Eye (tissue), 1 donor: ENCODE data around the gene GAD1.
A peak's percentile ranks its signal among the peaks of the same experiment; 100 is the strongest.

Experiments
- DNase-seq: peaks from one replicate; pipeline ENCODE4 v3.0.0-alpha.2; 2015

The GAD1 gene

DNA sequence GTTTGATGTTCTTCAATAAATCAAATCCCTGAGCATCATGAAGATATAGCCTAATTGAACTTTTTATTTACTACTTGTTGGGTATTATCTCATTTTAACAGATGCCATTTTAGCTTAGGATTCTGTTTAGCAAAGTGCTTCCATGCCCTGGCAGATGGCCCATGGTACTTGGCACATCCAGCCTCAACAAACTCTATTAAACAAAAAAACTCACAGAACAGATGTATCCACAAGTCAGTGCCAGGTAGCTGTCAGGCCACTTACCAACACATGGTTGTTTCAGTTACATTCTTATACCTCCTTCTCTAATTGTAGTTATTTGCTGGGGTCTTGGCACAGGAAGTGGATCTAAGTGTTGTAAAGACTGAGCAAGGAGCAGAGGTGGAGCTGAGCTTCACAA is 29.6 kb downstream of the GAD1 start:
- no peak for DNase-seq

DNA sequence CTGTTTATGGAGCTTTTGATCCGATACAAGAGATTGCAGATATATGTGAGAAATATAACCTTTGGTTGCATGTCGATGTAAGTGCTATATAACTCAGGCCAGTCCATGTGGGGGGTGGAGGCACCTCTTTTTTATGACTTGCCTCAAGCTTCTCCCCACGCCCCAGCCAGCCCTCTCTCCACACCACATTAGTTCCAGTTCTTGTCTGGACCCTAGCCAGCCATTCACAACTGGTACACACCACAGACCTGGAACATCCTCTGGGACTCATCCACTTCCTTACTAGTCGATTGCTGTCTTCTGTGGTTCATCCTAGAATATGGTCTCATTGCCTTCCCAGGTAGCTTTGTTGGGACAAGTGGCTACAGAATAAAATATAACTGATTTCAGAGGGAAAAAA is 31.0 kb downstream of the GAD1 start:
- DNase-seq: no peak

DNA sequence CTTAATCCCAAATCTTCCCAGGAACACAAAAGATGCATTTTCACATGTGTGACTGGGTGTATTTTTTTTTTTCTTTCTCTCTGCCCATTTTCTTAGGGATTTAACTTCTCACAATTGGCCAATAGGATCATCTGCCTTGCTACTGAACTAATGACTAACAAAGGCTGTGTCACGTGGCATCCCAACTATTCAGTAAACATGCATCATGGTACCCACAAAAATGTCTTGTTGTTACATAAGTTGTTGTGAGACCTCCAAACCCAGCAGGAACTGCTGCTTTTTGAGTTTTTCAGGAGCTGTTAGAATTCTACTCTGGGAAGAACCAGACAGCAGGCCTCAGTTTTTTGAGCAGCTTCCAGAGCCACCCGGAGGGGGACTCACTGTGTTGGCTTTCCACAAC is 31.9 kb downstream of the GAD1 start:
- no peak for DNase-seq

DNA sequence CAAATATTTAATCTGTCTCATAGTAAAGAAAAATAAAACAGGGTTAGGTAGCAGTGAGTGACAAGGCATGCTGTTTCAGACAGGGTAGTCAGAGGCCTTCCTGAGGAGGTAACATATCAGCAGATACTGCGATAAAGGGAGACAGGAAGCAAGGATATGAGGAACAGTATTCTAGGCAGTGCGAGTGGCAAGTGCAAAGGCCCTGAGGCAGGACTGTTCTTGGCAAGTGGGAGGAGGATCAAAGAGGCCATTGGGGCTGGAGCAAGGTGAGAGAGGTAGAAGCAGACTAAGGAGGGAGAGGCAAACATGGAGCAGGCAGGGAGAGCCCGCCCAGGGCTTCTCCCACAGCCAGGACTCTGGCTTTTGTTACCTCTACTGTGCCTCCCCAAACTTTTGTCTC is 33.6 kb downstream of the GAD1 start:
- no peak for DNase-seq

DNA sequence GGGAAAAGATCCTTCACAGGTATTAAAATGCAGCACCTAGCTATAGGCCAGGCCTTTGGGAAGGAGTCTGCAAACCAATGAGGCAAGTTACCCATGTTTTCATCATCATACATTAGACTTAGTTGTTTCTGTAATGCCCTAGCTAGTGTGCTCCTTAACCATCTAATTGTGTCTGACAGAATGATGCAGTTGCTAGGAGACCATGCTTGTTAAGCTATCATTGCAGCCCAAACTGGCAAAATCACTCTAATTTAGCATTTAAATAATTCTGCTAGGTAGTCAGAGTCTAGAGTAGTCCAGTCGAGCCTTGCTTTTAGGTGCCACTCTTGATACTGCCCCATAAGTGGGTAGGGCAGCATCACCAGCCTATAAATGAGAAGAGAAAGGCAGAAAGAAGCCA is 34.9 kb downstream of the GAD1 start:
- DNase-seq: peak; percentile 45

DNA sequence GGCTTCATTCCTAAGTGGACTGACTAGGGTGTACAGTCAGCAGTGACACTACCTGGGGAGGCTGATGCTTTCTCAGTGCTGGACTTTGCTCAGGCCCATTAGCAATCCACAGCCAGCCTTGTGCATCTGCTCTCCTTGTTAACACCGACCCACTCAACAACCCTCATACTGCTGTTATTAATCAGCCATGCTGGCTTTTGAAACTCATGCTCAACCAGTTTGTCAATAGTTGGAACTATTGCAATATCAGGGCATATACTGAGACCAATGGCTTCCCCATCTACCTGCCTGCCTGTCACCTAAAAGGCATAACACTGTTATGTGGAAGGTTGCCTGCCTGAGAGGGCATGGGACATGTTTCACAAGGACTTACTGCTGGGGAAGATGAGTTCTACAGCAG is 39.4 kb downstream of the GAD1 start:
- no peak for DNase-seq

DNA sequence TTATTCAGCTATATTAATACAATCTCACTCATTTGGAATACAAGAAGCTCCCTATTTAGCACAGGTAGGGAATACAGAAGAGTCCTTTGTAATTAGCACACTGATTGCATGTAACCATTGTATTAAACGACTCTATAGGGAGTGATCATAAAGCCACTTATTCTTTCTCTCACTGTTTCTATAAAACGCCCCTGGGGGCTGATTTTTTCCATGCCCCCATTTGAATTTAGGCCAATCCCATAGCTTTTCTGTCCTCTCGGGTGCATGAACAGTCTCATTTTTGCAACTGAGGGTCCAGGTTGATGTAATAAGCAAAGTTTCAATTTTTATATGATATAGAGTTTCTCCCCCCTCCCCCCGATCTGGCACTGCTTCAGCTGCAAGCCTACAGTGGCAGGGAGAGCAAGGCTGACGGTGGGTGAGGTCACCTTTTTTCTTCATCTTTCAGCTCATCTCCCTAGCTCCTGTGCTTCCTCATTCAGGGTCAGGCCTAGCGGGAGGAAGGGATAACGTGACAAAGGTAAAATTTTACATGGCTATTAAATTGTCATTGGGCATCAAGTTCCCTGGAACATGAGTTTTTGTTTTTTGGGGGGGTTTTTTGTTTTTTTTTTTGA is 45.7 kb downstream of the GAD1 start:
- DNase-seq: no peak

DNA sequence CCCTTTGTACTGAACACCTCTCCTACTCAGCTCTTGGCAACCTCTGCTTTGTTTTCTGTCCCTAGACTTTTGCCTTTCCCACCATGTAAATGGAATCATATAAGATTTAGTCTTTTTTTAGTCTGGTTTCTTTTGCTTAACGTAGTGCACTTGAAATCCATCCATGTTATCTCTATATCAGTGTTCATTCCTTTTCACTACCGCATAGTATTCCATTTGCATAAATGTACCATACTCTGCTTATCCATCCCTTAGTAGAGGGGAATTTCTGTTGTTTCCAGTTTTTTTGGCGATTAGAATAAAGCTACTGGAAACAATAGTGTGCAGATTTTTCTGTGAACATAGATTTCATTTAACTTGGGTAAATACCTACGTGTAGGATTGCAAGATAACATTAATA is 46.4 kb downstream of the GAD1 start:
- DNase-seq: no peak

DNA sequence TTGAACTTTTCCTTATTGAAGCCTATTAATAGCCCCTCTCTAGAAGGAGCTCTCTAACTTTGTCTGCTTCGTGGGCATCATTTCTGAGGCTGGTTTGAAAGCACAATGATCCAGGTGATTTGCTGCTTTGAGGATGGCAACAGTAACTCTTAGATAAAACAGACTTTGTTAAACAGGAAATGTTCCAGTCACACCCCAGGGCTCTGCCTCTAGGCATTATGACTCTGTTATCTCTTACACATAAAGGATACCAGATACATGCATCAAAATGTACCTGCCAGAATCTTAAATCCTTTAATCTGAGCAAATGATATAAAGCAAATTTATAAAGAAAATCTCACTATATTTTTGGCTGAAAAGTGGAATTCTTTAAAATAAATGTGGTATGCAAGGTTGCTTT is 52.3 kb downstream of the GAD1 start:
- no peak for DNase-seq

DNA sequence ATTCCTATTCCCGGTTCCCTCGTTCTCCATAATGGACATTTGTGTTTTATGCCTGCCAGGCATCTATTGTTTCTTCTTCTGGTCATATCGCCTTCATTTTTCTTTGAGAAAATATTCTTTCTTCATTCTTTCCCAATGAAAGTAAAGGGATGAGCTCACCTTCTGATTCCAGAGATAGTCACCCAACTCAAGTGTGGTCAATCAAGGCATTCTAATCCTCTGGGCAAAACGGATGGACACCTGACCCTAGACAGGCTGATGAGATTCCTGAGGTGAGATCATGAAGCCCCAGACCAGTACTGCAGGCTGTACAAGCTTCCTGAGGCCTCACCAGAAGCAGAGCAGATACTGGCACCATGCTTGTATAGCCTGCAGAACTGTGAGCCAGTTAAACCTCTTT is 52.8 kb downstream of the GAD1 start:
- no peak for DNase-seq

DNA sequence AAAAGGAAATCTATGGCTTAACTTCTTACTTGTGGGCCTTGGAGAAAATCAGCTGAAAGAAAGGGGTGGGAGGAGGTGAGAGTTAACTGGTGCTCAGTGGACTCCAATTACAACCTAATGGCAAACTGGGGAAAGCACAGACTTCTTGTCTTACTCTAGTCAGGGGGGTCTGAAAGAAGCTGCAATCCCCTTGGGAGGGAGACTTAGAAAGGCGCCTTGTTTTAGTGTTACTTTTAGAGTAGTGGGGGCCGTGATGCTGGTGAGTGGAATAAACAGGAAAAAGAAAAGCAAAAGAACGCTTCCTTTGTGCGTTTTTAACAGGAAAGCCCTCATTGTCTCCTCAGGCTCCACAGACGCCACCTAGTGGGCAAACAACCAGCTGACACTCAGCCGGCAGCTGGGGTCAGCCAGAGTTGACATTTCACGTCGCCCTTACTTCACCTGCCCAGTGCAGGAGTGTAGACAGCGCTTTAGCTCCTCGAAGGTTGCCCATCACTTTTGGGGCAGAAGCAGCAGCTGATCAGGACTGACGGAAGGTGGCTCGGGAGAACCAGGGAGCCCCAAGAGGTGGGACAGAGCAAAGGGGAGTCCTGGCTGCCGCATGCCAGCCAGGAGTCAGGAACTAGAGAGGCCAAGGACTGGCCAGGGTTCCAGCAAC is 56.5 kb downstream of the GAD1 start:
- DNase-seq: peak; percentile 96

DNA sequence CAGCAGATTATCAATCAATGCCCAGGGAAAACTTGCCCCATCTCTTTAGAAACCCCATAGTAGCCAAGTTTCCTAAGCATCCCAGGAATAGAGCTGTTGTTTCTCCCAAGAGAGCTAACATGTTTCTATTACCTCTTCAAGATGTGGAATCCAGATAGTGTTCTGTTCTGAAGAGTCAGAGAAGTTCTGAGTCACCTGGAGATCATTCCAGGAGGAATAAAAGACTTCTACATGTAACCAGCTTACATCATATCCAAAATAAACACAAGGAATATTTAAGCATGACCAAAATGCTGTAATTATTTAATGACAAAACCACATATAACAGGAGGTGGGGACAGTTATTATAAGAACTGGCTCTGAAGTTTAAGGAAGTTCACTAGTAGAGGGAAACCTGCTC is 61.4 kb downstream of the GAD1 start:
- no peak for DNase-seq

DNA sequence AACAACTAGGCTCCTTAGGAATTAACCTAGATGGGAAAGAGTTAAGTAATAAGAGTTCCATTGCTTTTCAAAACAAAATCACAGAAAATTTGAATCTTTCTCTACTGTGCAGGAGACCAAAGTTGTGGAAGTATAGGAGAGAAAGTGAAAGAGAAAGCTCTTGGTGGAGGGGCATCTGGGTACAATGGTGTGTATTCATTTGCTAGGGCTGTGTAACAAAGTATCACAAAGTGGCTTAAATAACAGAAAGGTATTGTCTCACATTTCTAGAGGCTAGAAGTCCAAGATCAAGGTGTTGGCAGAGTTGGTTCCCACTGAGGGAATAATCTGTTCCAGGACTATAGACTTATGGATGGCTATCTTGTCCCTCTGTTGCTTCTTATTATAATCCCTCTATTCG is 61.8 kb downstream of the GAD1 start:
- DNase-seq: no peak

DNA sequence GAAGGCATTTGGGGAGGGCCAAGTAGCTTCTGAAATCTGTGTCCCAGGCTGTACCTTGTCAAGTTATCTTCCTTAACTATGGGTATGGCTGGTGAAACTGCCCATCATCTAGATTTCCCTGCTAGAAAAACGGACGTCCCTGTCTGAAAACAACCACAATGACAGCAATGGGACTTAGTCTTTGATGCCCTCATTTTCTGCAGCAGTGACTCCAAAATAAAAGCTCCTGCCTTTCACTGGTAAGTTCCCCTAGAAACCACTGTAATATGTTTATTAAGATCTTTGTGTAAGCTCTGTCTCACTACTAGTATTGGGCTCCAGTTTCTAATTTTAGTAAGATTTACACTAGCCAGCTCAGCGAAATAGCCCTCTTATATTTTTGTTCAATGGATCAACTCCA is 65.2 kb downstream of the GAD1 start:
- no peak for DNase-seq

DNA sequence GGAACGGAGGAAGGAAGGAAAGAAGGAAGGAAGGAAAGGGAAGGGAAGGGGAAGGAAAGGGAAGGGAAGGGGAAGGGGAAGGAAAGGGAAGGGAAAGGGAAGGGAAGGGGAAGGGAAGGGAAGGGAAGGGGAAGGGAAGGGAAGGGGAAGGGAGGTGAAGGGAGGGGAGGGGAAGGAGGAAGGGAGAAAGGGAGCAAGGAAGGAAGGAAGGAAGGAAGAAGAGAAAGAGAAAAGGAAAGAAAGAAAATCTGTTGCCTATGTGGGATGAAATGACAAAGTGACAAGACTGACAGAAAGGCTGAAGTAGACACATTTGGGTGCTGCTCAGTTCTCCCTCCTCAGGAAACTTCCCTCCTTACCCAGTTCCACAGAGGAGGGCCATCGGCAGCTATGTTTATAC is 66.1 kb downstream of the GAD1 start:
- DNase-seq: no peak

DNA sequence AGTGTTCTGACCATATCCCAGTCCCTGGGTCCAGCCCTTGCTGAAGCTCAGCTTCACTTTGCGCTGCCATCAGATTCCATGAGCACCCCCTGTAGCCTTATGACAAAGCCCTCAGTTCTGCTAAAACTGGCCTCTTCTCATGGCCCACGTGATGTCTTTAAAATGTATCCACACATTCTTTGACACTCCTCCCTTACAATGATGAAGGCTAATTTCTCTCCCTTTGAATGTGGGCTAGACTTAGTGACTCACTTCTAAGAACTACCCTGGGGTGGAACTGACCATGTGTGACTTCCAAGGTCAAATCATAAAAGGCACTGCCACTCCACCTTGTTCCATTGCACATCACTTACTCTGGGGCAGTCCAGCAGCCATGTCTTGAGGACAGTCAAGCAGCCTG is 67.0 kb downstream of the GAD1 start:
- DNase-seq: no peak

DNA sequence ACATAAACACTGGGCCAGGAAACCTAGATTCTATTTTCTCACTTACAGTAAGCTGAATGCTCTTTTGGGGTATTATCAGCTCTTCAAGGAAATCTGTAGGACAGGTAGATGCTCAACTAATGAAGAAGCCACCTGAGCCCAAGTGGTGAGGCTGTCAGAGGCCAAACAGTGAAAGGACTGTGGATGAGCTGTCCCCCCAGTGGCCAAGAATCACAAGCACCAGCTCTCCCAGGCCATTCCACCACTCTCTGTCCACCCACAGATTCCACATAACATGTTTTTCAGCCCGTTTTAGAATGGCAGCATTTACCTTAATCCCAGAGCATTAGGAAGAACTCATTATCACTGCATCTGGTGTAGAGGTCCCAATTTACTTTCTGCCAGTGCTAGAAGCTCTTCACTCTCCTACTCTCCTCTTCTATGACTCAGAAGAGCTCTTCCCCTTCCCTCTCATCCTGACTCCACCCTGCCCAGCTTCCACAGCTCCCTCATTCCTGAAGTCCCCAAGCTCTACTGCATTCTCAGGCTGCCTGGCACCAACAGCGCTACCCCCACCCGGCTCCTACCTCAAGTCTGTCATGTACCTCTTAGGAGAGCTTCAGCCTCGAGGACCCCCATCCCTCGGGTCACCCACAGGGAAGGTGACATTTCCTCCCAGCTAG is 68.6 kb downstream of the GAD1 start:
- no peak for DNase-seq

DNA sequence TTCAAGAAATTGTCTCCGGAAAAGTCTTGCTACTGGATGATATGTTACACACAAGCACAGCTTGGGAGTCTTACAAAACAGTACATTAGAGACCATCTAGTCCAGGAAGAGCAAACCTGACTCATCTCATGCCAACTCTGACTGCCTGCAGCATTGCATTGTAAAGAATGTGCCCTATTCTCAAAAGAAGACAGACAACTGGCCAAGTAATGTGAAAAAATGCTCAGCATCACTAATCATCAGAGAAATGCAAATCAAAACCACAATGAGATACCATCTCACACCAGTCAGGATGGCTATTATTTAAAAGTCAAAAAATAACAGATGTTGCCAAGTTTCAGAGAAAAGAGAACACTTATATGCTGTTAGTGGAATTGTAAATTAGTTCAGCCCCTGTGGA is 69.7 kb downstream of the GAD1 start:
- peak; percentile 6 for DNase-seq

DNA sequence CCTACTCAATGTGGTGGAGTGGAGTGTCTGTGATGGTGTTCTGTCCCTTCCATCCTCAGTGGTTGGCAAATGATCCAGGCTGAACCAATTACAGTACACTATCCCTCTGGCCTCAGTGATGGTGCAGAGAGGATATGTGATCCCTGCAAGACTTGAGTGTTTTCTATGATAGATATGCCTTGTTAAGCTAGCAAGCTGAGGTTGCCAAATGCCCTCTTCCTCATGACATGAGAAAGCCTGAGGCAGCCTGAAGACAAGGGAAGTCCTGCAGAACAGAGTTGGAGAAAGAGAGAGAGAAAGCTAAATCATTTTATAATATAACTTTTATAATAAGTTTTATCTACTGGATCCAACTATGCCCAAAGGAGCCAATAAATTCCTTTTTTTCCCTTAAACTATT is 70.8 kb downstream of the GAD1 start:
- no peak for DNase-seq

DNA sequence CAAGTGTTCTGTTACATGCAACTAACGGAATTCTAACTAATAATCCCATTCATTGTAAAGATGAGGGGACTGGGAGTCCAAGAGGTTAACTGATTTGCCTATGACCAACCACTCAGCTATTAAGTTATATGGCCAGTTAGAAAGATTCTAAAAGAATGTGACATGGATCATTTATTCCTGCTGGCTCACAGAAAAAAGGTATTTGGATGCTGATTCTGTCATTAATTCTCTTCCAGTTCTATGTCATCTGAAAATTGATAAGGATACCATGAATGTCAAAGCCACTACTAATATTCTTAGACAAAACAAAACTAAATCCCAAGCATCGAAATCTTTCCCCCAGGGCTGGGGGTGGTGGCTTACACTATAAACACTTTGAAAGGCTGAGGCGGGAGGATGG is 71.2 kb downstream of the GAD1 start:
- no peak for DNase-seq

DNA sequence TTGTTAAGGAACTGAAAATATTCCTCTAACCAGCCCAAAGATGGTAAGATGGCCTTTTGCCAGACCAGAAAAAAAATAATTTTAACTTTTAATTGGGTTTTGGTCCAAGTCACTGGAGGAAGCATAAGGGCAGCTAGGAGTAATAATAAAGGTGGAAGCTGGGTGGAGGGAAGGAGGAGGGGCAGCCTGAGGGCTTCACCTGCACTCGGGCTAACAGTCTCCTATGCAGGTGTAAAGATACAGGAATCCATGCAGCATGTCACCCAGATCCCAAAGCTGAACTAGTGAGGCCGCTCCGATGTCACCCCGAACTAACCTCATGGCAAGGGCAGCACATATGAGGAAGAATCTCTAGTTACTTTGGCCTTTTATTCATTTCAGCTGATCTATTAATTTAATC is 75.2 kb downstream of the GAD1 start:
- no peak for DNase-seq

DNA sequence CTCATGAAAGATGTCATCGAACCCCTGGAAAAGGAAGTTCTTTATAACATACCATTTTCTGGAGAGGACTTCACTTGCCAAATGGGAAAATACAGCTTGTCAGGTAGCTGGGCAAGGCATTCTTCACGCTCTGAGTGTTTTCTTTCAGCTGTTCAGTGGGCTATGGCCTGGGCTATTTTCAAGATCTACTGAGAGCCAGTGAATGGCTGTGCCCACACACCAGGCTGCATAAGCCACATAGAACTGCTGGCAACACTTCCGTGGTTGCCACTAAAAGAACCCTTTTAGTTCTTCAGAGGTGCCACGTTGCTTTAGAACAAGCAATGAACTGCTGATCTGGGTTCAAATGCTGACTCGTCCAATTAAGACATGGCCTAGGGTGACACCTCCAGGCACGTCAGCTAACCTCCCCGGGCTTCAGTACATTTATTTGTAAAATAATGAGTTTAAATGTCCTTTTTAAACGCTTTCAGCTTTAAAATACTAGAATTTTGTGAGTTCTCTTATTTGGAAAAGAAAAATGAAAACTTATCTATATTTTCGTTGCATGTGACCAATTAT is 75.8 kb downstream of the GAD1 start:
- no peak for DNase-seq

DNA sequence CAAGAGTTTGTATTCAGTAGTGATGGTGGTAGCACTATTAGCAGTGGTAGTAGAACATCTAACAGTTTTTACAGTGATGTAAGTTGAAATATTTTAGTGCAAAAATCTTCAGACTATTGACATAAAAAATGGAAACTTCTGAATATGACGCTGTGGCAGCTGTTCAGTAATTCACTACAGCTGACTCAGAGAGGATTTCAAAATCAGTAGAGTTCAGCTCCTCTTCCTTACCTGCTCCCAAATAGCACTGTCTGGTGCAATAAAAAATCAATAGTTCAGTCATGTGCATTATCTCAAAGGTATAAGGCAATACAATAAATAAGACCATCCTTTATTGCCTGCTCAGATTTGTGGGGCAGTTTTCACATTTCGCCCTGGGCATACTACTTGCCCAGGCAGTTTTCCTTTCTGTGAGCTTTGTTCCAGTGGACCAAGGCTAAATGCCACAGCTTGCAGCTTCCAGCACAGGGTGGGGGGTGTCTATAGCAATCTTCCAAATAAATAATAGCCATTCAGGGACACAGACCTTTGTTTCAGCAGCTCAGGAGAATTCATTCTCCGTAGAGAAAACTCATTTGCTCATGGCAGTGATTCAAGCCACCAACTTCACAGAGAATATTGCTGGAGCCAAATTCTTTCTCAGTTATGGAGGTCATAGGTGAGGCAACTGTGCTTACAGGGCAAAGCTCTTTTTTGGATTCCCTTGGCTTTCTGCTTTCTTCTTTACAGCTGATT is 78.5 kb downstream of the GAD1 start:
- no peak for DNase-seq

DNA sequence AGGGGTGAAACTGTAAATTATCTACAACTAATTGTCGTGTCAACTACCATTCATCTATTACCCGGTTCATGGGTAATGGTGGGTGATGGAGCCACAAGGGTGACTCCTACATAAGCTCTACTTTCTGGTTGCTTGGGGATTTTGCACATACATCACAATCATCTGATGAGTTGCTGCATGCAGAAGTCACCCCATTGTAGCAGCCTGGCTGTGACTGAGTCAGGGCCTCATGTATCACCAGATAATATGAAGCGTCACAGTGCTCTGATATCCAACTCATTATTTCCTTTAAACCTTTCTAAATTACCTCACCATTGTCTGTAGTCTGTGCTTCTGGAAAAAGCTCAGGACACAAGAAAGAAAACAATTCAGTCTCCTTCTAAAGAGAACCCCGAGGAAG is 79.9 kb downstream of the GAD1 start:
- DNase-seq: no peak
